ENCODE results near the gene ELAC1.

DNA sequence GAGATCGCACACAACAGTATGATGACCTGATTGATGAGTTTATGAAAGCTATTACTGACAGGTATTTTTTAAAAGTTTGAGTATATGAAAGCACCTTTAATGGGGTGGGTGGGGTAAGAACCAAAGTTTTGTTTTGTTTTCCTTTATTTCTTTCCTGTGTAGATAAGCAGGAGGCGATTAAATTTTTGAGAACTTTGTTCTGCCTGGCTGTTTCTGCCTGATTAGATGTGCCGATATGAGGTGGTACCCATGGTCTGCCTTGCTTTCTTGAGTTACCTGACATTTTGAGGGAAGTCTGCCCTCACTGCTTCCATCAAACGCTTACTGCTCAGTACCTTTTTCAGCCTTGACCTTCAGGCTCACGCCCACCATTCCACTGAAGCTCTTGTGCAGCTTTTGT is 49.7 kb upstream of the ELAC1 start:
- TF ChIP-seq CTCF (IDR thresholded peaks at IDR 0.05; ENCODE audit: insufficient read depth, low read length) (no peak), REST (IDR thresholded peaks at IDR 0.05; ENCODE audit: insufficient replicate concordance, low read depth) (no peak), SPI1 (IDR thresholded peaks at IDR 0.05; ENCODE audit: borderline replicate concordance, low read depth) (no peak), POLR2AphosphoS5 (IDR thresholded peaks at IDR 0.05; ENCODE audit: low read depth) (no peak)

Data from HL-60 (cell line).